ENCODE data around the gene SEMA7A.

SEMA7A gene

GRCh38 chr15:74451322-74451721 is 17.6 kb upstream of the SEMA7A start:
- DNase-seq = no peak

- no peak for DNase-seq
These were observed 16.0 kb upstream of the SEMA7A start for GRCh38 chr15:74449643-74450205.

- no peak for DNase-seq
These were observed 15.3 kb upstream of the SEMA7A start for GRCh38 chr15:74449095-74449494.

GRCh38 chr15:74445816-74446763 is 12.3 kb upstream of the SEMA7A start:
- DNase-seq = no peak

- no peak for DNase-seq
These were observed 10.6 kb upstream of the SEMA7A start for GRCh38 chr15:74444106-74445062.

- no peak for DNase-seq
These were observed 9.5 kb upstream of the SEMA7A start for GRCh38 chr15:74443100-74443909.

- DNase-seq = no peak
These were observed 8.8 kb upstream of the SEMA7A start for GRCh38 chr15:74442604-74443003.

GRCh38 chr15:74442063-74442462 is 8.3 kb upstream of the SEMA7A start:
- DNase-seq = no peak

- DNase-seq = no peak
These were observed 7.6 kb upstream of the SEMA7A start for GRCh38 chr15:74441248-74441941.

GRCh38 chr15:74438721-74439316 is 5.1 kb upstream of the SEMA7A start:
- DNase-seq = peak; percentile 28

- DNase-seq = no peak
These were observed 4.4 kb upstream of the SEMA7A start for GRCh38 chr15:74438206-74438605.

- no peak for DNase-seq
These were observed 742 bp upstream of the SEMA7A start for GRCh38 chr15:74434263-74435136.

- no peak for DNase-seq
These were observed 678 bp downstream of the SEMA7A start for GRCh38 chr15:74432968-74433591.

GRCh38 chr15:74432271-74432967 is 1.3 kb downstream of the SEMA7A start:
- no peak for DNase-seq

GRCh38 chr15:74431645-74432044 is 2.1 kb downstream of the SEMA7A start:
- DNase-seq = no peak

- DNase-seq = no peak
These were observed 2.6 kb downstream of the SEMA7A start for GRCh38 chr15:74431116-74431515.

GRCh38 chr15:74430510-74430951 is 3.2 kb downstream of the SEMA7A start:
- DNase-seq = no peak

- no peak for DNase-seq
These were observed 3.9 kb downstream of the SEMA7A start for GRCh38 chr15:74429781-74430400.
